Loucy (cell line): ENCODE results near the gene PHOSPHO1.

Experiments used
- H2AFZ ChIP-seq: fragments of 200-600 bp; sonication (generic); 2 replicates; pipeline ENCODE4 v1.6.0; 2016; ENCODE audit warnings: antibody characterized with exemption, mild to moderate bottlenecking, low read length, moderate library complexity
- H3F3A ChIP-seq: fragments of 200-600 bp; 2 replicates; pipeline ENCODE4 v1.6.0; 2016; ENCODE audit warnings: antibody characterized with exemption, low read depth, mild to moderate bottlenecking
- H3K27me3 ChIP-seq: fragments of 200-600 bp; sonication (generic); 2 replicates; pipeline ENCODE4 v1.6.1; 2014; ENCODE audit warnings: low read length, mild to moderate bottlenecking; ENCODE audit not compliant: insufficient read depth, poor library complexity, severe bottlenecking
- H3K36me3 ChIP-seq: fragments of 200-600 bp; sonication (generic); 2 replicates; pipeline ENCODE4 v1.6.1; 2016; ENCODE audit warnings: low read length; ENCODE audit not compliant: insufficient read depth
- H3K4me1 ChIP-seq: fragments of 200-600 bp; sonication (generic); 2 replicates; pipeline ENCODE4 v1.5.1; 2014; ENCODE audit warnings: low read length, mild to moderate bottlenecking; ENCODE audit not compliant: insufficient read depth, poor library complexity, severe bottlenecking
- H3K4me2 ChIP-seq: fragments of 200-600 bp; sonication (generic); 2 replicates; pipeline ENCODE4 v1.6.0; 2014; ENCODE audit warnings: antibody characterized with exemption, low read length, low read depth, mild to moderate bottlenecking; ENCODE audit not compliant: poor library complexity, severe bottlenecking
- H3K4me3 ChIP-seq: fragments of 200-600 bp; sonication (generic); 2 replicates; pipeline ENCODE4 v1.5.1; 2014; ENCODE audit warnings: low read length, mild to moderate bottlenecking, mixed read lengths; ENCODE audit not compliant: poor library complexity, severe bottlenecking
- H3K79me2 ChIP-seq: fragments of 200-600 bp; sonication (generic); 2 replicates; pipeline ENCODE4 v1.6.1; 2014; ENCODE audit warnings: low read length; ENCODE audit not compliant: insufficient read depth
- H3K9ac ChIP-seq: fragments of 200-600 bp; sonication (generic); 2 replicates; pipeline ENCODE4 v1.6.0; 2014; ENCODE audit warnings: mild to moderate bottlenecking, low read depth, low read length, moderate library complexity; ENCODE audit not compliant: poor library complexity, severe bottlenecking
- H3K9me2 ChIP-seq: fragments of 200-600 bp; sonication (generic); replicated peaks from 2 replicates; pipeline ENCODE4 v1.6.1; 2016; ENCODE audit warnings: low read depth, low read length, mixed read lengths
- H3K9me3 ChIP-seq: fragments of 200-600 bp; sonication (generic); 2 replicates; pipeline ENCODE4 v1.6.1; 2014; ENCODE audit warnings: mild to moderate bottlenecking, antibody characterized with exemption, low read length, low read depth; ENCODE audit not compliant: insufficient read depth
- H4K20me1 ChIP-seq: fragments of 200-600 bp; sonication (generic); 2 replicates; pipeline ENCODE4 v1.6.0; 2014; ENCODE audit warnings: antibody characterized with exemption, low read length, mild to moderate bottlenecking; ENCODE audit not compliant: insufficient read depth, poor library complexity, severe bottlenecking
- EZH2phosphoT487 ChIP-seq: fragments of 200-600 bp; IDR thresholded peaks from 2 replicates; pipeline ENCODE4 v1.6.1; 2018; ENCODE audit warnings: antibody characterized with exemption, mild to moderate bottlenecking, moderate library complexity, borderline replicate concordance
- TF ChIP-seq, protein P1 (sequence below): fragments of 200-600 bp; sonication (generic); conservative IDR thresholded peaks from 2 replicates; pipeline ENCODE4 v1.5.1; 2014; ENCODE audit warnings: mild to moderate bottlenecking, antibody characterized with exemption, low read length

PHOSPHO1 gene

GRCh38 chr17:49241040-49241439, 10.5 kb upstream of the PHOSPHO1 start:
- H3K4me1 ChIP-seq: no peaks in the 10 kb centered on the region
- no peaks in the 10 kb centered on the region for H4K20me1 ChIP-seq
- no peak for TF ChIP-seq EZH2phosphoT487
- TF ChIP-seq, protein P1, sequence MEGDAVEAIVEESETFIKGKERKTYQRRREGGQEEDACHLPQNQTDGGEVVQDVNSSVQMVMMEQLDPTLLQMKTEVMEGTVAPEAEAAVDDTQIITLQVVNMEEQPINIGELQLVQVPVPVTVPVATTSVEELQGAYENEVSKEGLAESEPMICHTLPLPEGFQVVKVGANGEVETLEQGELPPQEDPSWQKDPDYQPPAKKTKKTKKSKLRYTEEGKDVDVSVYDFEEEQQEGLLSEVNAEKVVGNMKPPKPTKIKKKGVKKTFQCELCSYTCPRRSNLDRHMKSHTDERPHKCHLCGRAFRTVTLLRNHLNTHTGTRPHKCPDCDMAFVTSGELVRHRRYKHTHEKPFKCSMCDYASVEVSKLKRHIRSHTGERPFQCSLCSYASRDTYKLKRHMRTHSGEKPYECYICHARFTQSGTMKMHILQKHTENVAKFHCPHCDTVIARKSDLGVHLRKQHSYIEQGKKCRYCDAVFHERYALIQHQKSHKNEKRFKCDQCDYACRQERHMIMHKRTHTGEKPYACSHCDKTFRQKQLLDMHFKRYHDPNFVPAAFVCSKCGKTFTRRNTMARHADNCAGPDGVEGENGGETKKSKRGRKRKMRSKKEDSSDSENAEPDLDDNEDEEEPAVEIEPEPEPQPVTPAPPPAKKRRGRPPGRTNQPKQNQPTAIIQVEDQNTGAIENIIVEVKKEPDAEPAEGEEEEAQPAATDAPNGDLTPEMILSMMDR: no peak

DNA sequence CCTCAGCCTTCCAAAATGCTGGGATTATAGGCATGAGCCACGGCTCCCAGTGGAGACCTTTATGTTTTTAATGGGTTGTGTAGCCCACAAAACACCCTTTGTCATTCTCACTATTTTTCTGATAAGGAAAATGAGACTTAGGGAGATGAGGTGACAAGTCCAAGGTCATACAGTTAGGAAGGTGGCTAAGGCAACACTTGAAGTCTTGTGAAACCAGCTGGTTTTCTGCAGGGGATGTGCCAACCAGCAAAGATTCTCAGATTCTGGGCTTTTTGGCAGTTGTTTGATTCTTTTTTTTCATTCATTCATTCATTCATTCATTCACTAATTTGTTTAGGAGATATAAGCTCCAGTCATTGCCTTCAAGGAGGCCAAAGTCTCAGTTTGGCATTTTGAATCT, 10.0 kb upstream of the PHOSPHO1 start:
- Histone ChIP-seq H3K27me3 (no peaks in the 10 kb centered on the region), H3F3A (no peaks in the 10 kb centered on the region), H2AFZ (no peak overlapping the region), H3K4me2 (no peak overlapping the region), H3K9me2 (no peaks in the 10 kb centered on the region), H3K79me2 (no peaks in the 10 kb centered on the region), H3K9me3 (no peaks in the 10 kb centered on the region), H3K9ac (no peak overlapping the region), H3K4me1 (no peaks in the 10 kb centered on the region), H3K4me3 (no peak overlapping the region), H3K36me3 (no peaks in the 10 kb centered on the region), H4K20me1 (no peaks in the 10 kb centered on the region)
- no peak for TF ChIP-seq EZH2phosphoT487
- TF ChIP-seq, protein P1: no peak

More at GRCh38 chr17:49241040-49241439, 10.5 kb upstream of the PHOSPHO1 start:
- no peaks in the 10 kb centered on the region for H3K79me2 ChIP-seq
- H3K27me3 ChIP-seq: no peaks in the 10 kb centered on the region
- H2AFZ ChIP-seq: no peak overlapping the region
- no peak overlapping the region for H3K4me3 ChIP-seq
- no peaks in the 10 kb centered on the region for H3F3A ChIP-seq
- H3K9ac ChIP-seq: no peak overlapping the region
- no peaks in the 10 kb centered on the region for H3K9me2 ChIP-seq
- H3K9me3 ChIP-seq: no peaks in the 10 kb centered on the region
- no peak overlapping the region for H3K4me2 ChIP-seq
- H3K36me3 ChIP-seq: no peaks in the 10 kb centered on the region

DNA sequence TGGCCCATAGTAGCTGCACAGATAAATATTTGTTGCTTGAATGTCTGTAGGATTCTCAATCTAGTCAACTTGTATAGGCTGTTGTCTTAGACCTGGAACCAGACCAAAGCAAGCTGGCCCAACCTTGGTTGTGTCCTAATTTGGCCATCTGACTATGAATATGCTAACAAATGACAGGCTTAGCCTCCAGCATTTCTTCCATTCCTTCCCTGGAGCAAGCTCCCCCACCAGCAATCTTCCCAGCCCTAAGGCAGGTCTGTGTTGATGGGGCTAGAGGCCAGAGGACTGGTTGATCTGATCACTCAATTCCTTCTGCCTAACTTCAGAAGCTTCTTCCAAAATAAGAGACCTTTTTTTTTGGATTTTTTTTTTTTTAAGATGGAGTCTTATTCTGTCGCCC, 9.4 kb upstream of the PHOSPHO1 start:
- H2AFZ ChIP-seq: no peak overlapping the region
- no peaks in the 10 kb centered on the region for H3K79me2 ChIP-seq

More for the DNA sequence above, 9.4 kb upstream of the PHOSPHO1 start:
- Histone ChIP-seq H4K20me1 (no peaks in the 10 kb centered on the region), H3K9me3 (no peaks in the 10 kb centered on the region), H3K27me3 (no peaks in the 10 kb centered on the region), H3K4me1 (no peaks in the 10 kb centered on the region), H3F3A (no peaks in the 10 kb centered on the region), H3K4me2 (no peak overlapping the region), H3K9me2 (no peaks in the 10 kb centered on the region), H3K9ac (no peak overlapping the region), H3K36me3 (no peaks in the 10 kb centered on the region), H3K4me3 (no peak overlapping the region)
- TF ChIP-seq EZH2phosphoT487: no peak
- TF ChIP-seq, protein P1: no peak
